Peyer's patch (tissue), 4 donors: Measurements from ENCODE around the gene MAGEC3. TPM values are rescaled to one million over a fixed set of nuclear protein-coding genes. Genes with fewer than 3 reads are reported as not detected.

Experiments
- DNase-seq, 3 donors: peaks; one replicate each; pipeline ENCODE4 v3.0.0-alpha.2; 2017 to 2019
- H3K27ac ChIP-seq, 4 donors: fragments of 200-600 bp; sonication (generic); one replicate each; pipeline ENCODE4 v1.5.1; 2016 to 2019
- H3K27me3 ChIP-seq, 2 donors: fragments of 200-600 bp; sonication (generic); one replicate each; pipeline ENCODE4 v1.5.1; 2019
- H3K36me3 ChIP-seq, 3 donors: fragments of 200-600 bp; sonication (generic); one replicate each; pipeline ENCODE4 v1.5.1; 2016 to 2019
- H3K4me1 ChIP-seq, 4 donors: fragments of 200-600 bp; sonication (generic); one replicate each; pipeline ENCODE4 v1.5.1; 2016 to 2019
- H3K4me3 ChIP-seq, 4 donors: fragments of 200-600 bp; sonication (generic); 1 replicate in 3 of 4; 2 replicates in 1 of 4; pipeline ENCODE4 v1.5.1; 2016 to 2019; ENCODE audit warnings: mild to moderate bottlenecking in 1 of 4
- H3K9me3 ChIP-seq, 4 donors: fragments of 200-600 bp; sonication (generic); one replicate each; pipeline ENCODE4 v1.5.1; 2016 to 2019; ENCODE audit warnings: mild to moderate bottlenecking in 1 of 4
- CTCF ChIP-seq, 6 experiments: fragments of 450-650 bp in 4 of 6; fragments of 200-600 bp in 2 of 6; sonication (generic) in 1 of 6; IDR thresholded peaks; one replicate each; pipeline ENCODE4 v1.5.1; 2017 to 2019; ENCODE audit warnings: antibody characterized with exemption in 6 of 6, mild to moderate bottlenecking in 3 of 6, moderate library complexity in 1 of 6
- POLR2A ChIP-seq, 2 donors: fragments of 450-650 bp; IDR thresholded peaks; one replicate each; pipeline ENCODE4 v1.5.1; 2017; ENCODE audit warnings: antibody characterized with exemption in 2 of 2, mild to moderate bottlenecking in 2 of 2, moderate library complexity in 2 of 2
- total RNA-seq, 4 donors: library from RNA; depleted of rRNA; stranded (reverse); fragments of >200 nt; gene quantifications; one replicate each; pipeline ENCODE4 v1.1.0, GENCODE V29; 2016

The MAGEC3 gene
- total RNA-seq, 4 donors from 2014 or later = not detected

- Histone ChIP-seq H3K4me1 (no peaks in the 10 kb centered on the region), H3K4me3 (no peak overlapping the region), H3K9me3 (no peaks in the 10 kb centered on the region), H3K36me3 (no peaks in the 10 kb centered on the region), H3K27me3 (no peaks in the 10 kb centered on the region), H3K27ac (no peak overlapping the region)
- no peak for TF ChIP-seq POLR2A (IDR thresholded peaks at IDR 0.05)
- no peak for TF ChIP-seq CTCF (IDR thresholded peaks at IDR 0.05)
- no peak for DNase-seq
Measured at GRCh38 chrX:141897690-141898089, 59.6 kb downstream of the MAGEC3 start.

- TF ChIP-seq POLR2A (IDR thresholded peaks at IDR 0.05) (no peak), CTCF (IDR thresholded peaks at IDR 0.05) (no peak)
- Histone ChIP-seq H3K4me1 (no peaks in the 10 kb centered on the region), H3K4me3 (no peak overlapping the region), H3K27ac (no peak overlapping the region), H3K36me3 (no peaks in the 10 kb centered on the region), H3K27me3 (no peaks in the 10 kb centered on the region), H3K9me3 (no peaks in the 10 kb centered on the region)
- no peak for DNase-seq
Measured at GRCh38 chrX:141902366-141902765, 64.2 kb downstream of the MAGEC3 start.

GRCh38 chrX:141903400-141904155 lies 65.5 kb downstream of the MAGEC3 start, which contains the start of gene MAGEC1:
Gene MAGEC1, plus strand, starts transcription at chrX:141903894. Its CDS starts 1,179 bp downstream, at chrX:141905073.
- H3K27me3 ChIP-seq = no peaks in the 10 kb centered on the region
- no peaks in the 10 kb centered on the region for H3K36me3 ChIP-seq
- DNase-seq = no peak
- H3K4me3 ChIP-seq = no peak within 1 kb of the TSS
- no peaks in the 10 kb centered on the region for H3K9me3 ChIP-seq
- TF ChIP-seq CTCF (IDR thresholded peaks at IDR 0.05) = no peak
- TF ChIP-seq POLR2A (IDR thresholded peaks at IDR 0.05) = no peak
- H3K27ac ChIP-seq = no peak within 1 kb of the TSS
- no peaks in the 10 kb centered on the region for H3K4me1 ChIP-seq

- Histone ChIP-seq H3K9me3 (no peaks in the 10 kb centered on the region), H3K36me3 (no peaks in the 10 kb centered on the region), H3K27me3 (no peaks in the 10 kb centered on the region), H3K4me1 (no peaks in the 10 kb centered on the region), H3K4me3 (no peak overlapping the region), H3K27ac (no peak overlapping the region)
- no peak for DNase-seq
- no peak for TF ChIP-seq CTCF (IDR thresholded peaks at IDR 0.05)
- TF ChIP-seq POLR2A (IDR thresholded peaks at IDR 0.05) = no peak
Measured at GRCh38 chrX:141904262-141904661, 66.1 kb downstream of the MAGEC3 start.

- H3K9me3 ChIP-seq = no peaks in the 10 kb centered on the region
- no peak overlapping the region for H3K4me3 ChIP-seq
Measured at GRCh38 chrX:141917801-141918200, 79.7 kb downstream of the MAGEC3 start.

More at GRCh38 chrX:141917801-141918200, 79.7 kb downstream of the MAGEC3 start:
- no peak overlapping the region for H3K27ac ChIP-seq
- no peaks in the 10 kb centered on the region for H3K36me3 ChIP-seq
- H3K27me3 ChIP-seq = no peaks in the 10 kb centered on the region
- H3K4me1 ChIP-seq = no peaks in the 10 kb centered on the region
- no peak for DNase-seq
- no peak for TF ChIP-seq CTCF (IDR thresholded peaks at IDR 0.05)
- no peak for TF ChIP-seq POLR2A (IDR thresholded peaks at IDR 0.05)
